Endothelial cell of umbilical vein (primary cell): ENCODE results near the gene ORMDL3.

Source experiments
- CTCF ChIP-seq, 2 donors: IDR thresholded peaks; 1 replicate in 1 of 2; 2 replicates in 1 of 2; pipeline ENCODE4 v1.5.1; 2011; ENCODE audit warnings: low read length in 2 of 2, mild to moderate bottlenecking in 2 of 2, moderate library complexity in 2 of 2, control low read depth in 1 of 2, inconsistent platforms in 1 of 2, low read depth in 1 of 2; ENCODE audit not compliant: insufficient read depth in 1 of 2; ENCODE audit errors: extremely low read depth in 1 of 2
- EZH2 ChIP-seq: IDR thresholded peaks from 2 replicates; pipeline ENCODE4 v1.6.1; 2012; ENCODE audit warnings: borderline replicate concordance, low read depth, mild to moderate bottlenecking, moderate library complexity, low read length, inconsistent platforms; ENCODE audit not compliant: severe bottlenecking
- FOS ChIP-seq: IDR thresholded peaks from 2 replicates; pipeline ENCODE4 v1.6.1; 2011; ENCODE audit warnings: mild to moderate bottlenecking, low read length, moderate library complexity, borderline replicate concordance; ENCODE audit not compliant: insufficient read depth
- GATA2 ChIP-seq: IDR thresholded peaks from 2 replicates; pipeline ENCODE4 v1.7.0; 2011; ENCODE audit warnings: low read depth, mild to moderate bottlenecking, moderate library complexity, mixed read lengths, low read length; ENCODE audit not compliant: insufficient read length, insufficient read depth
- JUN ChIP-seq: IDR thresholded peaks from 2 replicates; pipeline ENCODE4 v1.6.1; 2011; ENCODE audit warnings: borderline replicate concordance, low read depth; ENCODE audit not compliant: insufficient read length, insufficient read depth
- MAX ChIP-seq: IDR thresholded peaks from 2 replicates; pipeline ENCODE4 v1.6.1; 2011; ENCODE audit not compliant: insufficient read depth, insufficient read length
- MYC ChIP-seq: IDR thresholded peaks from one replicate; pipeline ENCODE4 v1.6.1; 2011; ENCODE audit warnings: mild to moderate bottlenecking, low read depth, low read length
- POLR2A ChIP-seq: IDR thresholded peaks from 2 replicates; pipeline ENCODE4 v1.6.1; 2012; ENCODE audit warnings: low read depth, mild to moderate bottlenecking, control low read depth, low read length
- POLR2AphosphoS5 ChIP-seq: IDR thresholded peaks from 2 replicates; pipeline ENCODE4 v1.6.1; 2012; ENCODE audit warnings: low read depth, mild to moderate bottlenecking, control low read depth, low read length, moderate library complexity; ENCODE audit not compliant: insufficient read depth

- TF ChIP-seq CTCF (IDR thresholded peaks at IDR 0.05; ENCODE audit: extremely low read depth in 1 of 2, insufficient read depth in 1 of 2, low read depth in 1 of 2, low read length in 2 of 2) (no peak), POLR2AphosphoS5 (no peak), GATA2 (no peak), POLR2A (no peak), MAX (no peak), JUN (no peak), EZH2 (no peak), MYC (no peak), FOS (no peak)
These were observed 46.1 kb upstream of the ORMDL3 start for GRCh38 chr17:39973496-39973895.
